ENCODE measurements around the gene GHRHR.
A peak's percentile ranks its signal among the peaks of the same experiment; 100 is the strongest.

DNA sequence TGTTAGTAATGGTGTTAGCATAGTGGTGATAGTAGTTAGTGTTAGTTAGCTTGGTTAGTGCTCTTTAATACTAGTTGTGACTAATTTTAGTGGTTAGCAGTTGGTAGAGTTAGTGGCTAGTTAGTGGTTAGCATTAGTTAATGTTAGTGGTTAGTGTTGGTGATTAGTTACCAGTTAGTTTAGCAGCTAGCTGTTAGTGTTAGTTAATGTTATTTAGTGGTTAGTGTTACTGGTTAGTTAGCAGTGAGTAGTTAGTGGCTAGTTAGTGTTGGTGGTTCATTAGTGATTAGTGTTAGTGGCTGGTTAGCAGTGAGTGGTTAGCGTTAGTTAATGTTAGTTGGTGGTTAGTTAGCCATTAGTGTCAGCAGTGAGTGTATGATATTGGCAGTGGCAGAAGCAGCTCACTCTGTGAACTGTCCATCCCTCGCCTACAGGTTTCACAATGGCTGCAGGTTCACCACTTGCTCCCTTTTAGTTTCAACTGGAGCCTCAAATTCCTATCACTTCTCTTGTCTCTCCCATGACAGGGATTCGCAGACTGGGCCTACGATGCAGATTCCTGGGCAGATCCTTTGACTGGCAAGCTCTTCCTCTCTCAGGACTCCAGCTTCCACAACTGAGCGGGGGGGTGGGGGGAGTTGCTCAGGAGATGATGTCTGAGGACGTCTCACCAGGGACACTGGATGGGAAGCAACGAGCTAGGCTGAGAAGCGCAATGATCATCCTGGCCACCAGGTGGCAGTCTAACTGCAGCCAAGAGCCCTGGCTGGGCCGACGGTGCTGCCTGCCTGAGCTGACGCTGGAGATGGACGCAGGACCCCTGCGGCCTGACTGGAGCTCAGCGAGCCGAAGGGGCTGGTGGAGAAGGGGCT lies 19.5 kb downstream of the GHRHR start:
- no peak for TF ChIP-seq NFE2L2 (IDR thresholded peaks at IDR 0.05; ENCODE audit: low read depth, low read length)
- TF ChIP-seq, protein P1, sequence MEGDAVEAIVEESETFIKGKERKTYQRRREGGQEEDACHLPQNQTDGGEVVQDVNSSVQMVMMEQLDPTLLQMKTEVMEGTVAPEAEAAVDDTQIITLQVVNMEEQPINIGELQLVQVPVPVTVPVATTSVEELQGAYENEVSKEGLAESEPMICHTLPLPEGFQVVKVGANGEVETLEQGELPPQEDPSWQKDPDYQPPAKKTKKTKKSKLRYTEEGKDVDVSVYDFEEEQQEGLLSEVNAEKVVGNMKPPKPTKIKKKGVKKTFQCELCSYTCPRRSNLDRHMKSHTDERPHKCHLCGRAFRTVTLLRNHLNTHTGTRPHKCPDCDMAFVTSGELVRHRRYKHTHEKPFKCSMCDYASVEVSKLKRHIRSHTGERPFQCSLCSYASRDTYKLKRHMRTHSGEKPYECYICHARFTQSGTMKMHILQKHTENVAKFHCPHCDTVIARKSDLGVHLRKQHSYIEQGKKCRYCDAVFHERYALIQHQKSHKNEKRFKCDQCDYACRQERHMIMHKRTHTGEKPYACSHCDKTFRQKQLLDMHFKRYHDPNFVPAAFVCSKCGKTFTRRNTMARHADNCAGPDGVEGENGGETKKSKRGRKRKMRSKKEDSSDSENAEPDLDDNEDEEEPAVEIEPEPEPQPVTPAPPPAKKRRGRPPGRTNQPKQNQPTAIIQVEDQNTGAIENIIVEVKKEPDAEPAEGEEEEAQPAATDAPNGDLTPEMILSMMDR (conservative IDR thresholded peaks at IDR 0.05; ENCODE audit: low read depth, low read length): peak; percentile 86
- TF ChIP-seq POLR2A (IDR thresholded peaks at IDR 0.05; ENCODE audit: low read depth, low read length): no peak
- TF ChIP-seq, protein P2, sequence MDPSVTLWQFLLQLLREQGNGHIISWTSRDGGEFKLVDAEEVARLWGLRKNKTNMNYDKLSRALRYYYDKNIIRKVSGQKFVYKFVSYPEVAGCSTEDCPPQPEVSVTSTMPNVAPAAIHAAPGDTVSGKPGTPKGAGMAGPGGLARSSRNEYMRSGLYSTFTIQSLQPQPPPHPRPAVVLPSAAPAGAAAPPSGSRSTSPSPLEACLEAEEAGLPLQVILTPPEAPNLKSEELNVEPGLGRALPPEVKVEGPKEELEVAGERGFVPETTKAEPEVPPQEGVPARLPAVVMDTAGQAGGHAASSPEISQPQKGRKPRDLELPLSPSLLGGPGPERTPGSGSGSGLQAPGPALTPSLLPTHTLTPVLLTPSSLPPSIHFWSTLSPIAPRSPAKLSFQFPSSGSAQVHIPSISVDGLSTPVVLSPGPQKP (IDR thresholded peaks at IDR 0.05; ENCODE audit: borderline replicate concordance, low read depth, low read length): no peak
- TF ChIP-seq CHD1 (IDR thresholded peaks at IDR 0.05; ENCODE audit: low read depth, low read length): no peak
- TF ChIP-seq RFX5 (IDR thresholded peaks at IDR 0.05; ENCODE audit: low read depth, low read length): no peak
- TF ChIP-seq, protein P3, sequence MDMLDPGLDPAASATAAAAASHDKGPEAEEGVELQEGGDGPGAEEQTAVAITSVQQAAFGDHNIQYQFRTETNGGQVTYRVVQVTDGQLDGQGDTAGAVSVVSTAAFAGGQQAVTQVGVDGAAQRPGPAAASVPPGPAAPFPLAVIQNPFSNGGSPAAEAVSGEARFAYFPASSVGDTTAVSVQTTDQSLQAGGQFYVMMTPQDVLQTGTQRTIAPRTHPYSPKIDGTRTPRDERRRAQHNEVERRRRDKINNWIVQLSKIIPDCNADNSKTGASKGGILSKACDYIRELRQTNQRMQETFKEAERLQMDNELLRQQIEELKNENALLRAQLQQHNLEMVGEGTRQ (IDR thresholded peaks at IDR 0.05; ENCODE audit: low read depth, low read length): no peak
- no peak for TF ChIP-seq RCOR1 (IDR thresholded peaks at IDR 0.05; ENCODE audit: insufficient replicate concordance, low read length)
- TF ChIP-seq MAFK (IDR thresholded peaks at IDR 0.05; ENCODE audit: low read depth, low read length): no peak
- no peak for TF ChIP-seq MAZ (IDR thresholded peaks at IDR 0.05; ENCODE audit: borderline replicate concordance, low read depth, low read length)
